Transverse colon (tissue), 4 donors: ENCODE results near the gene DYNC1LI1.

ENCODE experiments used
- EP300 ChIP-seq: sonication (generic); formaldehyde crosslinking; IDR thresholded peaks from one replicate; pipeline ENCODE4 v1.6.1; 2017; ENCODE audit warnings: antibody characterized with exemption, low read depth
- POLR2A ChIP-seq: fragments of 450-650 bp; IDR thresholded peaks from one replicate; pipeline ENCODE4 v1.6.1; 2016; ENCODE audit warnings: antibody characterized with exemption, mild to moderate bottlenecking, moderate library complexity
- POLR2AphosphoS5 ChIP-seq, 3 donors: sonication (generic); formaldehyde crosslinking; IDR thresholded peaks; one replicate each; pipeline ENCODE4 v1.6.1; 2016; ENCODE audit warnings: antibody characterized with exemption in 3 of 3
- TF ChIP-seq, protein P1 (sequence below), 5 experiments: fragments of 200-600 bp in 3 of 5; fragments of 450-650 bp in 2 of 5; sonication (generic) in 3 of 5; IDR thresholded peaks; 1 replicate in 2 of 5; 2 replicates in 3 of 5; pipeline ENCODE4 v1.5.1; 2016 to 2017; ENCODE audit warnings: antibody characterized with exemption in 5 of 5, inconsistent platforms in 3 of 5, mild to moderate bottlenecking in 2 of 5, moderate library complexity in 1 of 5

DNA sequence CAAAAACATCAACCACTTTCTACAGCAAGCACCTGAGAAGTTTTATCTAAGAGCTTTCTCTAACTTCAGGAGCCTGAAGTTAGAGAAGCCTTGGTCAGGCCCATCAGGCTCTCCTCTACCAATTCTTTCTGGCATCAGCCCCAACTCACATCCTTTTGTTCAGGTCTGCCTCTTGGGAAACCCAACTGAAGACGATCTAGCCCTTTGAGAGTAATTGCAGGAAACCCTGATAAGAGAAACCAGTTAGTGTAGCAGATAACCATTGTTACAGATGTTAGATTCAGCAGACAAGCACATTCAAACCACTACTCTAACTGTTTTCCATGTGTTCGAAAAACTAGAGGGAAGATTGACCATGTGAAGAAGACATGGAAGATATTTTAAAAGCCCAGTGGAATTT, 27.0 kb upstream of the DYNC1LI1 start:
- TF ChIP-seq POLR2A (no peak), POLR2AphosphoS5 (IDR thresholded peaks at IDR 0.05) (no peak), EP300 (no peak)
- TF ChIP-seq, protein P1, sequence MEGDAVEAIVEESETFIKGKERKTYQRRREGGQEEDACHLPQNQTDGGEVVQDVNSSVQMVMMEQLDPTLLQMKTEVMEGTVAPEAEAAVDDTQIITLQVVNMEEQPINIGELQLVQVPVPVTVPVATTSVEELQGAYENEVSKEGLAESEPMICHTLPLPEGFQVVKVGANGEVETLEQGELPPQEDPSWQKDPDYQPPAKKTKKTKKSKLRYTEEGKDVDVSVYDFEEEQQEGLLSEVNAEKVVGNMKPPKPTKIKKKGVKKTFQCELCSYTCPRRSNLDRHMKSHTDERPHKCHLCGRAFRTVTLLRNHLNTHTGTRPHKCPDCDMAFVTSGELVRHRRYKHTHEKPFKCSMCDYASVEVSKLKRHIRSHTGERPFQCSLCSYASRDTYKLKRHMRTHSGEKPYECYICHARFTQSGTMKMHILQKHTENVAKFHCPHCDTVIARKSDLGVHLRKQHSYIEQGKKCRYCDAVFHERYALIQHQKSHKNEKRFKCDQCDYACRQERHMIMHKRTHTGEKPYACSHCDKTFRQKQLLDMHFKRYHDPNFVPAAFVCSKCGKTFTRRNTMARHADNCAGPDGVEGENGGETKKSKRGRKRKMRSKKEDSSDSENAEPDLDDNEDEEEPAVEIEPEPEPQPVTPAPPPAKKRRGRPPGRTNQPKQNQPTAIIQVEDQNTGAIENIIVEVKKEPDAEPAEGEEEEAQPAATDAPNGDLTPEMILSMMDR (IDR thresholded peaks at IDR 0.05) = no peak
